Measurements from ENCODE around the gene SPCS1. TPM values are rescaled to one million over a fixed set of nuclear protein-coding genes. Genes with fewer than 3 reads are reported as not detected.

SPCS1 gene
- total RNA-seq (100 to 1,000 TPM; 114 to 409 (median 138) TPM), polyA plus RNA-seq (100 to 1,000 TPM in 1 of 3 donors, 10 to 100 TPM in 2; 42.2 to 259 (median 73.4) TPM)
- long read RNA-seq, donor 1, full-length matches to known transcripts = 196 of 201 reads
- long read RNA-seq, donor 1, partial matches to known transcripts = 0 of 201 reads
- long read RNA-seq, donor 1, other reads (novel, unspliced or antisense) = 5 of 201 reads
- long read RNA-seq, donor 2, full-length matches to known transcripts = 124 of 133 reads
- long read RNA-seq, donor 2, partial matches to known transcripts = 0 of 133 reads
- long read RNA-seq, donor 2, other reads (novel, unspliced or antisense) = 9 of 133 reads
- long read RNA-seq, donor 3, full-length matches to known transcripts = 151 of 191 reads
- long read RNA-seq, donor 3, partial matches to known transcripts = 30 of 191 reads
- long read RNA-seq, donor 3, other reads (novel, unspliced or antisense) = 10 of 191 reads
- long read RNA-seq, donor 4, full-length matches to known transcripts = 255 of 273 reads
- long read RNA-seq, donor 4, partial matches to known transcripts = 2 of 273 reads
- long read RNA-seq, donor 4, other reads (novel, unspliced or antisense) = 16 of 273 reads
- long read RNA-seq, donor 5, full-length matches to known transcripts = 223 of 236 reads
- long read RNA-seq, donor 5, partial matches to known transcripts = 3 of 236 reads
- long read RNA-seq, donor 5, other reads (novel, unspliced or antisense) = 10 of 236 reads
- long read RNA-seq, donor 6, full-length matches to known transcripts = 193 of 206 reads
- long read RNA-seq, donor 6, partial matches to known transcripts = 2 of 206 reads
- long read RNA-seq, donor 6, other reads (novel, unspliced or antisense) = 11 of 206 reads
- long read RNA-seq, donor 7, full-length matches to known transcripts = 91 of 91 reads
- long read RNA-seq, donor 7, partial matches to known transcripts = 0 of 91 reads
- long read RNA-seq, donor 7, other reads (novel, unspliced or antisense) = 0 of 91 reads
- long read RNA-seq, donor 8, full-length matches to known transcripts = 170 of 191 reads
- long read RNA-seq, donor 8, partial matches to known transcripts = 16 of 191 reads
- long read RNA-seq, donor 8, other reads (novel, unspliced or antisense) = 5 of 191 reads
- long read RNA-seq, donor 9, full-length matches to known transcripts = 139 of 139 reads
- long read RNA-seq, donor 9, partial matches to known transcripts = 0 of 139 reads
- long read RNA-seq, donor 9, other reads (novel, unspliced or antisense) = 0 of 139 reads
- long read RNA-seq, donor 10, full-length matches to known transcripts = 65 of 65 reads
- long read RNA-seq, donor 10, partial matches to known transcripts = 0 of 65 reads
- long read RNA-seq, donor 10, other reads (novel, unspliced or antisense) = 0 of 65 reads

DNA sequence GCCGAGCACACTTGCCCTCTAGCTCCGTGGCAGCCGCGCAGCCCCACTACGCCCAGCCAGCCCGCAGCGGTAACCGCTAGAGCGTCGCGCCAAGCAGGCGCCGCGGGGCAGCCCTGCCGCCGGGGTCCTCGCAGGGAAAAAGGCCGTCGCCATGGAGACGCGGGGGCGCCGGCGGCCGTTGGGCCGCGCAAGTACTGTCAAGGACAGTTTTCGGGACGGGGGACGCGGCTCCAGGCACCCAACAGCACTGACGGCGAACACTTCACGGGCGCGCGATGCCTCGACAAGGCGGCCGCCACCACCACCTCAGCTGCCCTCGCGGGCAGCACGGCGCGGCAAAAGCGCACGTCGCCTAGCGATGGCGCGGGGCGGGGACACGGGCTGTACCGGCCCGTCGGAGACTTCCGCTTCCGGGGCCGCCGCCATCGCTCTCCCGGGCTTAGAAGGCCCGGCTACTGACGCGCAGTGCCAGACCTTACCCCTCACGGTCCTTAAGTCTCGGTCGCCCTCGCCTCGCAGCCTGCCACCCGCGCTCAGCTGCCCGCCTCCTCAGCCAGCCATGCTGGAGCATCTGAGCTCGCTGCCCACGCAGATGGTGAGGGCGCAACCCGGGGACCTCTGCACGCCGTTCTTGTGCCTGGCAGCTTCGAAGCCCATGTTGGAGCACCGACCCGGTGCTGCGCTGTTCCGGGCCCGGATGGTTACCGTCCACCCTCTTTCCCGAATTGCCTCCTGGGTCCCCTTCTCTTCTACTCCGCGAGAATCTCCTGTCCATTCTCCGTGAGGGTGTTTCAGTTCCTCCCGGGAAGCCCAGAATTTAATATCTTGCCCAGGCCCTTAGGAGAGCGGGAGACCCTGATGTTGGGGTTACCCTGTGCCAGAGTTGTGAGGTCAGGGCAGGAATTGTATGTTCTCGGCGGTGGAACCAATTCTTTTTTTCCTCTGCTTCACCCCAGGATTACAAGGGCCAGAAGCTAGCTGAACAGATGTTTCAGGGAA lies at the start of gene SPCS1, which contains the start of gene GLT8D1:
Gene SPCS1 (plus strand): TSS at position 419 of the 999 bp plus-strand sequence. CDS start 141 bp downstream, at position 560.
Gene GLT8D1 (minus strand): TSS at position 104 of the 999 bp plus-strand sequence. CDS start 5,331 bp downstream, outside the sequence.
- peaks cover 0 to 17% of the 10 kb centered on the region in 2 donors for H3K36me3 ChIP-seq (replicated peaks in 1 of 2)
- H3K27me3 ChIP-seq = no peaks in the 10 kb centered on the region
- WGBS, 4 donors = 0 to 2% (median 1%) methylated on average over 19 to 94 of the region's 94 CpGs
- H3K4me1 ChIP-seq (replicated peaks in 1 of 2) = peaks cover 33 to 57% of the 10 kb centered on the region in 2 donors
- peak; percentile 82 to 90 (median 86) for DNase-seq
- H3K9me3 ChIP-seq (replicated peaks in 1 of 3) = no peaks in the 10 kb centered on the region
- H3K4me3 ChIP-seq = peak within 1 kb of the TSS; percentile 45 to 89 (median 72)
- peak within 1 kb of the TSS; percentile 5 to 88 (median 82) for H3K27ac ChIP-seq
- TF ChIP-seq POLR2A (IDR thresholded peaks at IDR 0.05) (peak; percentile 54 to 83), CTCF (IDR thresholded peaks at IDR 0.05) (no peak)
- intact Hi-C loops (cut with DNase I) = no loop called here

DNA sequence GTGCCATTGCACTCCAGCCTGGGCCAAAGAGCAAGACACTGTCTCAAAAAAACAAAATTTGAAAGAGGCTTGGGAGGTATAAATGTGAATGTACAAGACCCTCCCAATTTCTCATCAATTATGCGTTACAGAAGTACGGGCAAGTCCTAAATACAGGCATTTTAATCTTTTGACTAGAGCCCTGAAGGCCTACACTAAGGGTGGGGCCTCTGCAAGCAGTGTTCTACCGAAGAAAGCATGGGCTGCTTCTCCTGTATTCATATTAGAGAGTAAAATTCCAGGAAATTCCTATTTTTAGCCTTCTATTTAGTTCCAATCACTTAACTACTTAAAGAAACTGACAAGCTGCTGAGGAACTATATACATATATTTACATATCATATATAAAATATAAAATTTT lies 45.9 kb upstream of the SPCS1 start:
- H3K4me3 ChIP-seq = no peak overlapping the region
- H3K4me1 ChIP-seq (replicated peaks in 1 of 2) = peaks cover 5 to 8% of the 10 kb centered on the region in 2 donors
- no peaks in the 10 kb centered on the region for H3K27me3 ChIP-seq
- intact Hi-C loops (cut with DNase I) = loop anchor here in 1 of 2 donors (10.0 kb wide), 1 partner anchor 115 kb away; no protein-coding TSS in a partner anchor
- no peaks in the 10 kb centered on the region for H3K9me3 ChIP-seq (replicated peaks in 1 of 3)
- H3K27ac ChIP-seq = no peak overlapping the region
- H3K36me3 ChIP-seq (replicated peaks in 1 of 2) = peaks cover 0 to 72% of the 10 kb centered on the region in 2 donors
- 60 to 75% (median 61%) methylated on average over 3 of the region's 3 CpGs for WGBS, 4 donors
- TF ChIP-seq CTCF (IDR thresholded peaks at IDR 0.05) = no peak
- no peak for TF ChIP-seq POLR2A (IDR thresholded peaks at IDR 0.05)
- no peak for DNase-seq

- Histone ChIP-seq H3K27ac (peak overlapping the region in 1 of 5 donors; percentile 11), H3K36me3 (replicated peaks in 1 of 2) (peaks cover 0 to 62% of the 10 kb centered on the region in 2 donors), H3K4me1 (replicated peaks in 1 of 2) (peaks cover 5 to 8% of the 10 kb centered on the region in 2 donors), H3K9me3 (replicated peaks in 1 of 3) (no peaks in the 10 kb centered on the region), H3K27me3 (no peaks in the 10 kb centered on the region), H3K4me3 (no peak overlapping the region)
- intact Hi-C loops (cut with DNase I) = loop anchor here in 1 of 2 donors (10.0 kb wide), 1 partner anchor 118 kb away; no protein-coding TSS in a partner anchor
- TF ChIP-seq POLR2A (IDR thresholded peaks at IDR 0.05) (no peak), CTCF (IDR thresholded peaks at IDR 0.05) (no peak)
- DNase-seq = peak in 1 of 7 donors; percentile 40
- WGBS, 4 donors = 40 to 58% (median 50%) methylated on average over 3 of the region's 3 CpGs
These were observed 42.8 kb upstream of the SPCS1 start for GRCh38 chr3:52663098-52663497.
